ENCODE measurements around the gene ELFN1. TPM values are rescaled to one million over a fixed set of nuclear protein-coding genes. Genes with fewer than 3 reads are reported as not detected.

ELFN1 gene
- total and polyA plus RNA-seq, 5 donors from 2014 or later = not detected

GRCh38 chr7:1752111-1752510, 82.0 kb downstream of the ELFN1 start:
- Histone ChIP-seq H3K36me3 (ENCODE audit: control insufficient read depth, insufficient read depth, low read length) (no peaks in the 10 kb centered on the region), H3K4me3 (ENCODE audit: low read depth, low read length) (no peak overlapping the region), H3K27me3 (ENCODE audit: control insufficient read depth, insufficient read depth, low read length) (no peaks in the 10 kb centered on the region), H3K27ac (ENCODE audit: insufficient read depth, low read length, poor library complexity, severe bottlenecking) (no peak overlapping the region), H3K4me1 (ENCODE audit: control insufficient read depth, insufficient read depth, low read length, poor library complexity, severe bottlenecking) (no peaks in the 10 kb centered on the region), H3K9me3 (ENCODE audit: control insufficient read depth in 2 of 2, low read length in 2 of 2) (no peaks in the 10 kb centered on the region)
- DNase-seq (no peak), ATAC-seq (ENCODE audit: low read depth in 2 of 2) (no peak)
- no peaks in the 10 kb centered on the region for H3K36me3 Mint-ChIP-seq
- peaks cover 0 to 2% (median 0%) of the 10 kb centered on the region in 7 donors for H3K9me3 Mint-ChIP-seq
- H3K4me1 Mint-ChIP-seq = peaks cover 0 to 8% (median 4%) of the 10 kb centered on the region in 4 donors
- H3K4me3 Mint-ChIP-seq = no peak overlapping the region
- H3K27ac Mint-ChIP-seq = no peak overlapping the region
- peaks cover 14% of the 10 kb centered on the region for H3K27me3 Mint-ChIP-seq

GRCh38 chr7:1752771-1753563, 82.9 kb downstream of the ELFN1 start:
- H3K9me3 ChIP-seq (ENCODE audit: control insufficient read depth in 2 of 2, low read length in 2 of 2) = no peaks in the 10 kb centered on the region
- no peaks in the 10 kb centered on the region for H3K27me3 ChIP-seq (ENCODE audit: control insufficient read depth, insufficient read depth, low read length)
- H3K4me1 Mint-ChIP-seq = peaks cover 0 to 8% (median 4%) of the 10 kb centered on the region in 4 donors
- H3K9me3 Mint-ChIP-seq = peaks cover 0 to 2% (median 0%) of the 10 kb centered on the region in 7 donors
- no peak for ATAC-seq (ENCODE audit: low read depth in 2 of 2)
- H3K27ac Mint-ChIP-seq = peak overlapping the region in 1 of 3 donors; percentile 27
- no peaks in the 10 kb centered on the region for H3K36me3 Mint-ChIP-seq
- no peaks in the 10 kb centered on the region for H3K4me1 ChIP-seq (ENCODE audit: control insufficient read depth, insufficient read depth, low read length, poor library complexity, severe bottlenecking)
- H3K4me3 ChIP-seq (ENCODE audit: low read depth, low read length) = no peak overlapping the region
- DNase-seq = peak in 2 of 3 donors; percentile 25 to 45
- peak overlapping the region in 2 of 4 donors; percentile 16 to 51 for H3K4me3 Mint-ChIP-seq
- H3K27ac ChIP-seq (ENCODE audit: insufficient read depth, low read length, poor library complexity, severe bottlenecking) = no peak overlapping the region
- H3K36me3 ChIP-seq (ENCODE audit: control insufficient read depth, insufficient read depth, low read length) = no peaks in the 10 kb centered on the region
- H3K27me3 Mint-ChIP-seq = peaks cover 11% of the 10 kb centered on the region

DNA sequence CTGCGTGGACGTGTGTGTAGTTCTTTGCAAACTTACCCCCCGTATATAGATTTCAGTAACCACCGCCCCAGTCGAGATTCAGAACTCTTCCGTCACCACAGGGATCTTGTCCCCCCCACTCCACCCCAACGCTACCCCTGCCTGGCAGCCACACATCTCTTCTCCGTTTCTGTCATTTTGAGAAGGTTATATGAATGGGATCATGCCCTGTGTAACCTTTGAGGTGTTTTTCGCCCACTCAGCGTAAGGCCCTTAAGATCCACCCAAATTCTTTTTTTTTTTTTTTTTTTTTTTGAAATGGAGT, 83.4 kb downstream of the ELFN1 start:
- H3K36me3 ChIP-seq (ENCODE audit: control insufficient read depth, insufficient read depth, low read length) = no peaks in the 10 kb centered on the region
- H3K4me3 ChIP-seq (ENCODE audit: low read depth, low read length) = no peak overlapping the region
- no peaks in the 10 kb centered on the region for H3K4me1 ChIP-seq (ENCODE audit: control insufficient read depth, insufficient read depth, low read length, poor library complexity, severe bottlenecking)
- H3K27me3 ChIP-seq (ENCODE audit: control insufficient read depth, insufficient read depth, low read length) = no peaks in the 10 kb centered on the region
- H3K4me1 Mint-ChIP-seq = peaks cover 0 to 8% (median 4%) of the 10 kb centered on the region in 4 donors
- H3K9me3 ChIP-seq (ENCODE audit: control insufficient read depth in 2 of 2, low read length in 2 of 2) = no peaks in the 10 kb centered on the region
- H3K27ac ChIP-seq (ENCODE audit: insufficient read depth, low read length, poor library complexity, severe bottlenecking) = no peak overlapping the region
- H3K27me3 Mint-ChIP-seq = peaks cover 10% of the 10 kb centered on the region
- DNase-seq (no peak), ATAC-seq (ENCODE audit: low read depth in 2 of 2) (no peak)
- H3K27ac Mint-ChIP-seq = no peak overlapping the region
- H3K4me3 Mint-ChIP-seq = peak overlapping the region in 2 of 4 donors; percentile 16 to 51
- peaks cover 0 to 2% (median 0%) of the 10 kb centered on the region in 7 donors for H3K9me3 Mint-ChIP-seq
- H3K36me3 Mint-ChIP-seq = no peaks in the 10 kb centered on the region

- Mint-ChIP-seq H3K27ac (no peak overlapping the region), H3K27me3 (peaks cover 10% of the 10 kb centered on the region), H3K4me3 (no peak overlapping the region), H3K36me3 (no peaks in the 10 kb centered on the region), H3K9me3 (peaks cover 0 to 2% (median 0%) of the 10 kb centered on the region in 7 donors), H3K4me1 (peaks cover 0 to 8% (median 4%) of the 10 kb centered on the region in 4 donors)
- DNase-seq (no peak), ATAC-seq (ENCODE audit: low read depth in 2 of 2) (no peak)
- no peaks in the 10 kb centered on the region for H3K27me3 ChIP-seq (ENCODE audit: control insufficient read depth, insufficient read depth, low read length)
- no peak overlapping the region for H3K4me3 ChIP-seq (ENCODE audit: low read depth, low read length)
- no peaks in the 10 kb centered on the region for H3K36me3 ChIP-seq (ENCODE audit: control insufficient read depth, insufficient read depth, low read length)
- H3K9me3 ChIP-seq (ENCODE audit: control insufficient read depth in 2 of 2, low read length in 2 of 2) = no peaks in the 10 kb centered on the region
- H3K27ac ChIP-seq (ENCODE audit: insufficient read depth, low read length, poor library complexity, severe bottlenecking) = no peak overlapping the region
- H3K4me1 ChIP-seq (ENCODE audit: control insufficient read depth, insufficient read depth, low read length, poor library complexity, severe bottlenecking) = no peaks in the 10 kb centered on the region
Measured at GRCh38 chr7:1754345-1754908, 84.3 kb downstream of the ELFN1 start.

- Histone ChIP-seq H3K36me3 (ENCODE audit: control insufficient read depth, insufficient read depth, low read length) (no peaks in the 10 kb centered on the region), H3K9me3 (ENCODE audit: control insufficient read depth in 2 of 2, low read length in 2 of 2) (no peaks in the 10 kb centered on the region), H3K27ac (ENCODE audit: insufficient read depth, low read length, poor library complexity, severe bottlenecking) (no peak overlapping the region), H3K4me3 (ENCODE audit: low read depth, low read length) (no peak overlapping the region), H3K27me3 (ENCODE audit: control insufficient read depth, insufficient read depth, low read length) (no peaks in the 10 kb centered on the region), H3K4me1 (ENCODE audit: control insufficient read depth, insufficient read depth, low read length, poor library complexity, severe bottlenecking) (no peaks in the 10 kb centered on the region)
- Mint-ChIP-seq H3K9me3 (peaks cover 0 to 2% (median 0%) of the 10 kb centered on the region in 7 donors), H3K4me3 (no peak overlapping the region), H3K36me3 (no peaks in the 10 kb centered on the region), H3K27ac (no peak overlapping the region), H3K4me1 (peaks cover 0 to 8% (median 4%) of the 10 kb centered on the region in 4 donors), H3K27me3 (peaks cover 10% of the 10 kb centered on the region)
- ATAC-seq (ENCODE audit: low read depth in 2 of 2) (no peak), DNase-seq (no peak)
Measured at GRCh38 chr7:1755783-1756625, 85.9 kb downstream of the ELFN1 start.

GRCh38 chr7:1757601-1758000, 87.5 kb downstream of the ELFN1 start:
- Mint-ChIP-seq H3K27ac (no peak overlapping the region), H3K9me3 (peaks cover 0 to 7% (median 0%) of the 10 kb centered on the region in 7 donors), H3K4me3 (no peak overlapping the region), H3K36me3 (no peaks in the 10 kb centered on the region), H3K4me1 (peaks cover 0 to 8% (median 4%) of the 10 kb centered on the region in 4 donors), H3K27me3 (peaks cover 10% of the 10 kb centered on the region)
- Histone ChIP-seq H3K36me3 (ENCODE audit: control insufficient read depth, insufficient read depth, low read length) (no peaks in the 10 kb centered on the region), H3K4me3 (ENCODE audit: low read depth, low read length) (no peak overlapping the region), H3K9me3 (ENCODE audit: control insufficient read depth in 2 of 2, low read length in 2 of 2) (peaks cover 0 to 8% of the 10 kb centered on the region in 2 experiments), H3K27ac (ENCODE audit: insufficient read depth, low read length, poor library complexity, severe bottlenecking) (no peak overlapping the region), H3K27me3 (ENCODE audit: control insufficient read depth, insufficient read depth, low read length) (no peaks in the 10 kb centered on the region), H3K4me1 (ENCODE audit: control insufficient read depth, insufficient read depth, low read length, poor library complexity, severe bottlenecking) (no peaks in the 10 kb centered on the region)
- ATAC-seq (ENCODE audit: low read depth in 2 of 2) = no peak
- no peak for DNase-seq

DNA sequence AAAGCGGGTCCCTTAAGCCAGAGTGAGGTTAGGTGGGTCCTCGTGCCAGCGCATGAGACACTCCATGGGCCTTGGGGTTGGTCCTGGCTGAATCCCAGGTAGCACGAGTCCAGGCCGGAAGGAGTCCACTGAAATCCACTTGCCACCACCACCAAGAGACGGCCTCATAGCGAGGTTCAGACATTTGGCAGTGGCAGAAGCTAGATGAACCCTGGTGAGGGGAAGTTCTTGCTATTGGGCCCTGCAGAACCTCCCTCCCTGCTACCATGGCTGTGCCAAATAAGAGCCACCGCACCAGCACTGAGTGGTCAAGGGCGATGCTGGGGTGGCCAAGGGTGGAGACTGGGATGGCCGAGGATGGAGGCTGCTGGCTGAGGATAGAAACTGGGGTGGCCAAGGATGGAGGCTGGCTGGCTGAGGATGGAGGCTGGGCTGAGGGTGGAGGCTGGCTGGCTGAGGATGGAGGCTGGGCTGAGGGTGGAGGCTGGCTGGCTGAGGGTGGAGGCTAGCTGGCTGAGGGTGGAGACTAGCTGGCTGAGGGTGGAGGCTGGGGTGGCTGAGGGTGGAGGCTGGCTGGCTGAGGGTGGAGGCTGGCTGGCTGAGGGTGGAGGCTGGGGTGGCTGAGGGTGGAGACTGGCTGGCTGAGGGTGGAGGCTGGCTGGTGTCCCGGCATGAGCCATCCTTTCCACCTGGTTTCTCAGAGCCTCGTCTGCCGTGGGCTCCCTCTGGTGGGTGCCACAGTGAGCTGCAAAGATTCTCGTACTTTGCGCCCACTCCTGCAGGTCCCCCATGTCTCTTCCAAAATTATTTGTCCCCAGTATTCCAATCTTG, 88.2 kb downstream of the ELFN1 start:
- Mint-ChIP-seq H3K4me1 (peaks cover 0 to 5% (median 2%) of the 10 kb centered on the region in 4 donors), H3K27ac (no peak overlapping the region), H3K36me3 (no peaks in the 10 kb centered on the region), H3K9me3 (peaks cover 0 to 6% (median 0%) of the 10 kb centered on the region in 7 donors), H3K4me3 (no peak overlapping the region), H3K27me3 (peaks cover 10% of the 10 kb centered on the region)
- no peaks in the 10 kb centered on the region for H3K36me3 ChIP-seq (ENCODE audit: control insufficient read depth, insufficient read depth, low read length)
- H3K4me1 ChIP-seq (ENCODE audit: control insufficient read depth, insufficient read depth, low read length, poor library complexity, severe bottlenecking) = no peaks in the 10 kb centered on the region
- DNase-seq = peak in 1 of 3 donors; percentile 24
- H3K27ac ChIP-seq (ENCODE audit: insufficient read depth, low read length, poor library complexity, severe bottlenecking) = no peak overlapping the region
- no peaks in the 10 kb centered on the region for H3K27me3 ChIP-seq (ENCODE audit: control insufficient read depth, insufficient read depth, low read length)
- peaks cover 0 to 13% of the 10 kb centered on the region in 2 experiments for H3K9me3 ChIP-seq (ENCODE audit: control insufficient read depth in 2 of 2, low read length in 2 of 2)
- no peak overlapping the region for H3K4me3 ChIP-seq (ENCODE audit: low read depth, low read length)
- ATAC-seq (ENCODE audit: low read depth in 2 of 2) = no peak
